ENCODE data around the gene NELL1. TPM values are rescaled to one million over a fixed set of nuclear protein-coding genes. Genes with fewer than 3 reads are reported as not detected.

NELL1 gene
- total RNA-seq, 2 donors from 2014 or later, result 1.8 to 10.3 TPM

DNA sequence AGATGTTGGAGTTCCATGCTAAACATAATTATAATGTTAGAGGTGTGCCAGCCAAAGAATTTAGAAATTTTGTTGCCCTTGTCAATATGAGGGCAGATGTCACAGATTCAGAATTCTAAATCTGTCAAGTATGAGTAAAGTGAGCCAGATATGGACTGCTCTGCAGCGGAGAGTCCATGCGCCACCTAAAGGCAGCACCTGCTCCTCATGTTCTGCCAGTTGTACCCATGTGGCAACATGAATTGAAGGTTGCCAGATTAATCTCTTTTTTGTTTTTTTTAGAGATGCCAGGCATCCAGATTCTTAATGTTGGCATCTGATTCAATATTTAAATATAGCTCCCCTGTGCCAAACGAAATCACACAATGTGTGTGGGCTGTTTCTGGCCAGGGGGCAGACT, 844.9 kb downstream of the NELL1 start:
- DNase-seq (ENCODE audit: low spot score), result no peak
- no peak overlapping the region for H3K27ac ChIP-seq
- no peaks in the 10 kb centered on the region for H3K27me3 ChIP-seq (replicated peaks; ENCODE audit: insufficient read depth)
- intact Hi-C loops (cut with DNase I), result no loop called here
- no peak overlapping the region for H3K4me3 ChIP-seq
- TF ChIP-seq POLR2AphosphoS5 (IDR thresholded peaks at IDR 0.05) (no peak), POLR2A (IDR thresholded peaks at IDR 0.05) (no peak), CTCF (IDR thresholded peaks at IDR 0.05) (no peak)
- no peaks in the 10 kb centered on the region for H3K4me1 ChIP-seq (replicated peaks)
- no peaks in the 10 kb centered on the region for H3K36me3 ChIP-seq
- WGBS, result 62% methylated on average over 3 of the region's 3 CpGs
- no peaks in the 10 kb centered on the region for H3K9me3 ChIP-seq

DNA sequence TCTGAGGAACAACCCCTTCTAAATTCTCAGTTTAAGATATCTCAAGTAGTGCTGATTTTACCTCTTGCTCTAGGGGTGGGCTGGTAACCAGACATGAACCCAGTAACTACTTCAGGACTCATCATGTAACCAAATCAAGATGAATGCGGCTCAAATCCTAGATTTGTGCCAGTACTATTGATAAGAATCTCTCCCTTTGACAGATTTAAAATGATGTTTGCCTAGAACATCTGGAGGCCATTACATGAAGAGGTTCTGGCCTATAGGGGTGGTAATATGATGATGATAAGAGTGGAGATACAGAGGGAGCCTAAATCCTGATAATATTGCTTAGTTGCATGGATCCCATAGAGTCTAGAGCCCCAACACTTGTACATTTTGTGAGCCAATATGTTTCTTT, 850.9 kb downstream of the NELL1 start:
- intact Hi-C loops (cut with DNase I), result no loop called here
- Histone ChIP-seq H3K4me1 (replicated peaks) (no peaks in the 10 kb centered on the region), H3K27ac (no peak overlapping the region), H3K27me3 (replicated peaks; ENCODE audit: insufficient read depth) (no peaks in the 10 kb centered on the region), H3K9me3 (no peaks in the 10 kb centered on the region), H3K36me3 (no peaks in the 10 kb centered on the region), H3K4me3 (no peak overlapping the region)
- DNase-seq (ENCODE audit: low spot score), result no peak
- 32% methylated on average over 1 of the region's 1 CpG for WGBS
- TF ChIP-seq POLR2A (IDR thresholded peaks at IDR 0.05) (no peak), POLR2AphosphoS5 (IDR thresholded peaks at IDR 0.05) (no peak), CTCF (IDR thresholded peaks at IDR 0.05) (no peak)

DNA sequence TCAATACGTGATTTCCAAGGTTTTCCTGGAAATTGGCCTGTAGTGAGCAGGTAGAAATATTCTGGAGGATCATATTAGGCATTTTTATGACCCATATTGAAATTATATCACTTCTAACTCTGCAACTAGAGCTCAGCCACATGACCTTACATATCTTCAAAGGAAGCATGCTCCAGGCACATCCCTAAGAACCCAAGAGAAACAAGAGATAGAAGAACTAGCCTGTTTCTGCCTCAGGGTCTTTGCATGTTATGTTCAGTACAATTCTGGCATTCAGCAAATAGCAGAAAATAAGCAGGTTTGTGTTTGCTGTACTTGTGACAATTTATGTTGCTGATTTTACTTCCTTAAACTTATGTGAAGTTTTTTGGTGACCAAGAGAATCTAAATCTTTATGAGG, 859.8 kb downstream of the NELL1 start:
- Histone ChIP-seq H3K9me3 (no peaks in the 10 kb centered on the region), H3K4me1 (replicated peaks) (no peaks in the 10 kb centered on the region), H3K36me3 (no peaks in the 10 kb centered on the region), H3K27ac (no peak overlapping the region), H3K4me3 (no peak overlapping the region), H3K27me3 (replicated peaks; ENCODE audit: insufficient read depth) (no peaks in the 10 kb centered on the region)
- 84% methylated on average over 1 of the region's 1 CpG for WGBS
- DNase-seq (ENCODE audit: low spot score), result no peak
- intact Hi-C loops (cut with DNase I), result no loop called here
- no peak for TF ChIP-seq POLR2AphosphoS5 (IDR thresholded peaks at IDR 0.05)
- TF ChIP-seq CTCF (IDR thresholded peaks at IDR 0.05), result no peak
- TF ChIP-seq POLR2A (IDR thresholded peaks at IDR 0.05), result no peak

DNA sequence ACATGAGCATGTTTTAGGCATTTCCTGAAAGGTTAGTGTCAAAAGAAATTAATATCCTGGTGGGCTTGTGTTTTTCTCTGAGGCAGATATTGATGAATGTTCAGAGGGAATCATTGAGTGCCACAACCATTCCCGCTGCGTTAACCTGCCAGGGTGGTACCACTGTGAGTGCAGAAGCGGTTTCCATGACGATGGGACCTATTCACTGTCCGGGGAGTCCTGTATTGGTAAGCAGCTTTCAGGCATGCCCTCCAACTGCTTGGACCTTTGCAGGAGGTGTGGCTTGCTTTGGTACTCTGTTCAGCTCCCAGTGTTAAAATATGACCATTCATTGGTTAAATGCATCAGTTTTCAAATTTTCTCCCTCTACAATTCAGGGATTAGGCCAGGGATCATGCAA, 864.9 kb downstream of the NELL1 start:
- DNase-seq (ENCODE audit: low spot score), result no peak
- no peak for TF ChIP-seq POLR2A (IDR thresholded peaks at IDR 0.05)
- no peak for TF ChIP-seq CTCF (IDR thresholded peaks at IDR 0.05)
- TF ChIP-seq POLR2AphosphoS5 (IDR thresholded peaks at IDR 0.05), result no peak
- 77% methylated on average over 5 of the region's 5 CpGs for WGBS

GRCh38 chr11:21537980-21538379, 868.6 kb downstream of the NELL1 start:
- no peaks in the 10 kb centered on the region for H3K36me3 ChIP-seq
- TF ChIP-seq POLR2A (IDR thresholded peaks at IDR 0.05) (no peak), CTCF (IDR thresholded peaks at IDR 0.05) (no peak), POLR2AphosphoS5 (IDR thresholded peaks at IDR 0.05) (no peak)
- H3K27ac ChIP-seq, result no peak overlapping the region
- H3K27me3 ChIP-seq (replicated peaks; ENCODE audit: insufficient read depth), result no peaks in the 10 kb centered on the region
- H3K9me3 ChIP-seq, result no peaks in the 10 kb centered on the region
- no peak for DNase-seq (ENCODE audit: low spot score)
- 86% methylated on average over 1 of the region's 1 CpG for WGBS
- H3K4me1 ChIP-seq (replicated peaks), result no peaks in the 10 kb centered on the region
- intact Hi-C loops (cut with DNase I), result no loop called here
- no peak overlapping the region for H3K4me3 ChIP-seq

More for the DNA sequence above, 864.9 kb downstream of the NELL1 start:
- Histone ChIP-seq H3K27ac (no peak overlapping the region), H3K4me3 (no peak overlapping the region), H3K4me1 (replicated peaks) (no peaks in the 10 kb centered on the region), H3K27me3 (replicated peaks; ENCODE audit: insufficient read depth) (no peaks in the 10 kb centered on the region), H3K9me3 (no peaks in the 10 kb centered on the region), H3K36me3 (no peaks in the 10 kb centered on the region)
- intact Hi-C loops (cut with DNase I), result no loop called here

Data from prostate gland (tissue), 2 donors.